HG03095 (cell line): ENCODE measurements around the gene GSTP1.
"Not testable (repeated sequence)": the region's sequence is repeated elsewhere in the genome, so short reads cannot be mapped to it uniquely, and the experiment has no call there.

ENCODE experiments used
- ATAC-seq: cut with Tn5 transposase; IDR thresholded peaks from one replicate; pipeline ENCODE4 v1.9.1; 2021; ENCODE audit warnings: moderate library complexity; ENCODE audit not compliant: unreplicated experiment

GSTP1 gene

DNA sequence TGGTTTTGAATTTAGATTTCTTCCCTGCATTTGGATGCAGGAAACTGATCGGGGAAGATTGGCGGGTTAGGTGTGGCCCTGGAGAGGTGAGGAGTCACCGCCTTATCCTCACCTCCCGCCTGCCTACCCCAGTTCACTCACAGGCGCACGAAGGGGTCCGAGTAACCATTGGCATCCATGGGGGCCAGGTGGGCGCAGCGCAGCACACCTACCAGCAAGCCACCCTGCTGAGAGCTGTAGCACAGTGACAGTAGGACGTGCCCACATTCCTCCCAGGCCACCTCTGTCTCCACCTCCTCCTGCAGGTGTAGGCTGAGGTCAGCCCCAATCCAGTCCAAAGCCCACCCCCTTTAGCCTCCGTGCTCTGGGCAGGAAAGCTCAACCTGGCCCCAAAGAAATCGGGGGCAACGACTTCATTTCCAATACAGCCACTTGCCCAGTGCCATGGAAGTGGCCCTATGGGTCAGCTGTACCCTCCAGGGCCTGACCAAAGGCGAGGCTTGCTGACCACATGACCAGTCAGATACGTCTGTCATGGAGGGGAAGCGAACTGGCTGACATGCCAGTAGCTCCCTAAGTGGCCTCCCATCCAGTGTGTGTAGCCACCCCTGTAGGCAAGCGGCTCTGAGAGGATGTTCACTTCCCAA is 29.8 kb downstream of the GSTP1 start:
- no peak for ATAC-seq

DNA sequence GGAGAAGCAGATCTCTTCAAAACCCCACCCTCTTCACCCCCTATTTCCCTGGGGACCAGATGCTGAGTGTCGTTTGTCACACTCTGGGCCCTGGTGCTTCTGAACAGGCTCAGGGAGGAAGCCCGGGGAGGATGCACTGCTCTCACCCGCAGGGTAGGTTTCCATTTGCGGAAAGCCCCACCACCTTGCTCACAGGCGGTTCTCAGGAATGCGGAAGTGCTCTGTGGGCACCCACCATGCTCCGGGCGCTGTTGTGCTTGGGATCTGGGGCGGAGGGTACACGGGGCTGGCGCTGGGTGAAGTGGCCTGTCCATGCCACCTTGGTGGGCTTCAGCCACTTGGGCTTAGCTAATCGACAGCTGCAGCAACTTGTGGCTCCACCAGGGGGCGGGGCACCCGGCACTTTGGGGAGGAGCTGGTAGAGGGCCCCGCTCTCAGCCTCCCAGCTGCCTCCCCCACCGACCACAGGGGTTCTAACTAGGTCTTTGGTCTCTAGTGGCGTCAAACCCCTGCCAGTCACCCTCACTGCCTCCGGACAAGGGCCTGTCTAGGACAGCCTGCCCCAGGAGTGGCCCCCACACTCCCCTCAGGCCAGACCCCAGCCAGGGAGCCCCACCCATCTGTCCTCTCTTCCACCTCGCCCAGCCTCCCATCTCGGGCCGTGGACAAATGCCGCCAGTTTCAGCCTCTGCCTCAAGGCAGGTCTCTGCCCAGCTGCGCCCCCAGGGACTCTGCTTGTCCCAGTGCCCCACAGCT is 30.5 kb downstream of the GSTP1 start:
- peak; percentile 79 for ATAC-seq

DNA sequence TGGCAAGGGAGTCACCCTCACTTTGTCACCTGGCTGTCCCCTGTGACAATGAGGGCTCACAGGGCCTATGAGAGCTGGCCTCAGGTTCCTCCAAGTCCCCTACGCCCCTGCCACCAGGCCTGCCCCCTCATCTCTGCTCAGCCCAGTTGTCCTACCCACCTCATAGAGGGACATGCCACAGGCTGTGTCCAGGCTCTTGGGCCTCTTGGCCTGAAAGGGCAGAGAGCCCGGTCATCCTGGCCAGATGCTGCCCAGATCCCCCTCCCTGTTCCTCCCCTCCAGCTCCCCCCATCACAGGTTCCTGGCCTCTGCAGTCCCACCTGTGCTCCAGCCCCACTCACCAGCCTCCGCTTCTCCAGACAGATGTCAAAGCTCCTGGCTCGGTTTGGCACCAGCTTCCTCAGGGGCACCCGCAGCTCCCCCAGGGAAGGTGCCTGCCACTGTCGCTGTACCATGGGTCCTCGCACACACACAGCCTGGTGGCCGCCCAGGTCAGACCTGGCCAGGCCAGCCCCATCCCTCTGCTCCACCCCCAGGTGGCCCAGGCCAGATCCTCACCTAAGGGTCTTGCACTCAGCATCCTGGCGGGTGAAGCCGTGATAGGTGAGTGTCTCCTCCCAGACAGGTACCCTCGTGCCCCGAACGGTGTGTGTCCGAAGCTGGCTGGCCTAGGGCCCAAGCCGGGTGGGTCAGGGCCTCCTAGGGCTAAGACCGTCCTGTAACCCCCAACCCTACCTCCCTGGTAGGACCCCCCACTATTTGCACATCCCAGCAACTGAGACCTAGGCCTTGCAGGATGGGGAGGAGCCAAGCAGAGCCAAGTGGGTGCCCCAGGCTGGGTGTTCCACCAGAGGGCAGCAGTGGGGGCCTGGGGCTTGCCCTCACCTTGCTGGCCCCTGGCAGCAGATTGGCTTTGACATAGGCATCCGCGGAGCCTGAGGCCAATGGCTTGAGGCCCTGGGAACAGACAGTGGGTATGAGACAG is 31.4 kb downstream of the GSTP1 start:
- ATAC-seq, result no peak

DNA sequence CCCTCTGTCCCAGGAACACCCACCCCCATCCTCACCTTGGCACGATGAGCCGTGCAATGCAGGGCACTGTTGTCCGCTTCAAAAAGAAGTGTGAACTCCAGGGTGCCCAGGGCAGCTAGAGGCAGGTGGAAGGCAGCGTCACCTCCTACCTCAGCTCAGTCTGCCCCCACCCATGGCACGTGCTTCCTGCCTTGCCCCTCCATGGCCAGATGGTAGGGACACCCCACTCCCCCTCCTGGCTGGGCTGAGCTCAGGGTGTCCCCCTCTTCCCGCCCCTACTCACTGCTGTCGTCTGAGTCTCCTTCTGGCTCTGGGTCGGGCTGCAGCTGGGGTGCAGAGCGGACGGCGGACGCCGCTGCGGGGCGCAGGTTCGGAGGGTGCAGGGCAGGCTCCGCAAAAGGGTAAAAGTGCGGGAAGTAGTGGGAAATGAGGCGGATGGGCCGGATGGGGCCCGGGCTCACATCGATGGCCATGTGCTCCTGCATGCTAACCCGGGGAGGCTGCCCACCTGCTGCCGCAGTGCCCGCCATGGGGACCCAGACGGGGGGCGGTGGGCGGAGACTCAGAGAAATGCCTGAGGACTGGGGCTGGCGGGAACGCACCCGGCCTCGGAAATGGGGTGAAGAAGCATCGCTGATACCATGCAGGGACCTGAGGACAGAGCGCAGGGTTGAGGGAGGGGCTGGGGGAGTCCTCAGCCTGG is 32.3 kb downstream of the GSTP1 start:
- ATAC-seq, result no peak

- ATAC-seq, result no peak
These were observed 33.0 kb downstream of the GSTP1 start for GRCh38 chr11:67616431-67617242.

GRCh38 chr11:67617243-67617953 is 33.8 kb downstream of the GSTP1 start:
- ATAC-seq, result no peak

GRCh38 chr11:67618901-67619659 is 35.5 kb downstream of the GSTP1 start:
- ATAC-seq, result not testable (repeated sequence)

GRCh38 chr11:67619683-67620618 is 36.3 kb downstream of the GSTP1 start:
- ATAC-seq, result not testable (repeated sequence)

DNA sequence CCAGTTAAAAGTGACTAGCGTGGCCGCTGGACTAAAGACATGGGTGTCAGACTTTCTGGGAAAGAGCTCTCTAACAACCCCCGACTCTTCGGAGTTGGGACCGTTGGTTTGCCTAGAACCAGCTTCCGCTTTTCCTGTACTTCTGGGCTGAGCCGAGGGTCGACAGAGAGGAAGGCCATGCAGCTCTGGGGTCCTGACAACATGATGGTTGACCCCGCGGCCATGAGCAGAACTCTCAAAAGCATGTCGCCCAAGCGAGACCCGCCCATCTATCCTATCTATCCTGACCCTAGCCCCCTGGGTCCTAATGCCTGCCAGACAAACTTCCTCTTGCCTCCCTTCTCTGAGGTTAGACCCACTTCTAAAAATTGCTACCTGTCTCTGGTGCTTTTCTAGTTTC is 37.0 kb downstream of the GSTP1 start:
- ATAC-seq, result not testable (repeated sequence)

DNA sequence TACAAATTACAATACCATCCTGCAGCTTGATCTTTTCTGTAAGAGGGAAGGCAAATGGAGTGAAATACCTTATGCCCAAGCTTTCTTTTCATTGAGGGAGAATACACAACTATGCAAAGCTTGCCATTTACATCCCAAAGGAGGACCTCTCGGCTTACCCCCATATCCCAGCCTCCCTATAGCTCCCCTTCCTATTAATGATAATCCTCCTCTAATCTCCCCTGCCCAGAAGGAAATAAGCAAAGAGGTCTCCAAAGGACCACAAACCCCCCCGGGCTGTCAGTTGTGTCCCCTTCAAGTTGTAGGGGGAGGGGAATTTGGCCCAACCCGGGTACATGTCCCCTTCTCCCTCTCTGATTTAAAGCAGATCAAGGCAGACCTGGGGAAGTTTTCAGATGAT is 38.3 kb downstream of the GSTP1 start:
- ATAC-seq, result not testable (repeated sequence)

DNA sequence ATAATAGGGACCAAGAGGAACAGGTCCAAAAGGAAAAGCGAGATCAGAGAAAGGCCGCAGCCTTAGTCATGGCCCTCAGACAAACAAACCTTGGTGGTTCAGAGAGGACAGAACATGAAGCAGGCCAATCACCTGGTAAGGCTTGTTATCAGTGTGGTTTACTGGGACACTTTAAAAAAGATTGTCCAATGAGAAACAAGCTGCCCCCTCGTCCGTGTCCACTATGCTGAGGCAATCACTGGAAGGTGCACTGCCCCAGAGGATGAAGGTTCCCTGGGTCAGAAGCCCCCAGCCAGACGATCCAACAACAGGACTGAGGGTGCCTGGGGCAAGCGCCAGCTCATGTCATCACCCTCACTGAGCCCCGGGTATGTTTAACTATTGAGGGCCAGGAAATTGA is 39.3 kb downstream of the GSTP1 start:
- ATAC-seq, result not testable (repeated sequence)

- not testable (repeated sequence) for ATAC-seq
These were observed 40.2 kb downstream of the GSTP1 start for GRCh38 chr11:67623795-67624194.

GRCh38 chr11:67626131-67626833 is 42.7 kb downstream of the GSTP1 start:
- ATAC-seq, result not testable (repeated sequence)

DNA sequence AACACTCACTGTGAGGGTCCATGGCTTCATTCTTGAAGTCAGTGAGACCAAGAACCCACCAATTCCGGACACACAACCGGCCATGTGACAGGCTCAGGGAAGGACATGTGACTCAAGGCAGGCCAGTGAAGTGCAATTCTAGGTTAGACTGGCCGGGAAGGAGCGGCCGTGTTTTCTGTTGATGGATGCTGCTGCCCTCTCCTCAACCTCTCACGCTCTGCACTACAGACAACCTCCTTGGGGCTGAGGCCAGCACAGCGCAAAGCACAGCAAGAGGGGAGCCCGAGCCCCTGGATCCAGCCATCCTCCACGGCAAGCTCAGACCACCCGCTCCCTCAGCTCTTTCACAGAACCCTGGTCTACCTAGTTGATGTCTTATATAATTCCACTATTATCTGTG is 43.4 kb downstream of the GSTP1 start:
- no peak for ATAC-seq

- ATAC-seq, result no peak
These were observed 43.8 kb downstream of the GSTP1 start for GRCh38 chr11:67627441-67627811.

DNA sequence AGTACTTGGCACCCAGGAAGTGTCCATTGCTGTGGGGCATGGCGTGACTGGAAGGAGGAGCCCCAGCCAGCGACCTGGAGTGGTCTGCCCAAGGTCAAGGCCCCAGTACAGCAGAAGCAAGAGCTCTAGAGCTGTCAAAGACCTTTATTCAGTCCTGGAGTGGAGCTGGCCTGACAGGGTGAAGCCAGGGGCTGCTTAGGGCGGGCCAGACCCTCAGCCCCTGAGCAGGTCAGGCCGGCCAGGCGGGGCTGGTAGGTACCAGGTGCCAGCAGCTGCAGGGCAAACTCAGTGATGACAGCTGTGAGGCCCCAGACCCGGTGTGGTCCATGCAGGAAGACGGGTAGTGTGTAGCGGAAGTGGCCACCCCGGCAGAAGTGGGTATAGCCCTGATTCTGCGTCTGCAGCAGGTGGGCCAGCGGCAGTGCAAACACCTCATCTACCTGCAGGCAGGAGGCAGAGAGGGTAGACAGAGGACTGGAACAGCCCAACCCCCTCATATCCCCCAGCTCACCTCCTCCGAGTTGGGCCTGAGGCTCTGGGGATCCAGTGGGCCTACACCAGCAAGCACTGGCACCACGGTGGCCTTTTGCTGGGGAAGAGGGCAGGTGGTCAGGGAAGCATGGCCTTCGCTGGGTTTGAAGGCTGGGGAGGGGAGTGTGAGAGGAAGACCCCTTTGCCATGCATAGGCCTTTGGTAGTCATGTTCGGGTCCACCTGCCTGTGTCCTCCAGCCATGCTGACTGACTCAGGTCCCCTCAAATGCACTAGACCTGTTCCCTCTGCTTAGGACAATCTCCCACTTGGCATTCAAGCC is 44.4 kb downstream of the GSTP1 start:
- ATAC-seq, result no peak
